ENCODE data around the gene MFSD12.

MFSD12 gene

DNA sequence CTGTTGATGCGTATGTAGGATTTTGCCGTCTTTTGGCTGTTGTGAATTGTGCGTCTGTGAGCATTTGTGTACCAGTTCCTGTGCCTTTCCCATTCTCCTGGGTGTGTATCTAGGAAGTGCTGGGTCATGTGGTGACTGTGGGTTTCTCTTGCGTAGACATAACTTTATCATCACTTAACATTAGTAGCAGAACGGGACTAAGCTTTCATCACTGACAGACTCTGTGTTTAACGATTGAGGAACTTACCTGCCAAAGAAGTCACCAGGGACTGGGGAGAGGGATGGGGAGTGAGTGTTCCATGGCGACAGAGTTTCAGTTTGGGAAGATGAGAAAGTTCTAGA, 36.3 kb downstream of the MFSD12 start:
- TF ChIP-seq POLR2AphosphoS5 (IDR thresholded peaks at IDR 0.05; ENCODE audit: low read depth) (no peak), SPI1 (IDR thresholded peaks at IDR 0.05; ENCODE audit: borderline replicate concordance, low read depth) (no peak)
- TF ChIP-seq, protein P1, sequence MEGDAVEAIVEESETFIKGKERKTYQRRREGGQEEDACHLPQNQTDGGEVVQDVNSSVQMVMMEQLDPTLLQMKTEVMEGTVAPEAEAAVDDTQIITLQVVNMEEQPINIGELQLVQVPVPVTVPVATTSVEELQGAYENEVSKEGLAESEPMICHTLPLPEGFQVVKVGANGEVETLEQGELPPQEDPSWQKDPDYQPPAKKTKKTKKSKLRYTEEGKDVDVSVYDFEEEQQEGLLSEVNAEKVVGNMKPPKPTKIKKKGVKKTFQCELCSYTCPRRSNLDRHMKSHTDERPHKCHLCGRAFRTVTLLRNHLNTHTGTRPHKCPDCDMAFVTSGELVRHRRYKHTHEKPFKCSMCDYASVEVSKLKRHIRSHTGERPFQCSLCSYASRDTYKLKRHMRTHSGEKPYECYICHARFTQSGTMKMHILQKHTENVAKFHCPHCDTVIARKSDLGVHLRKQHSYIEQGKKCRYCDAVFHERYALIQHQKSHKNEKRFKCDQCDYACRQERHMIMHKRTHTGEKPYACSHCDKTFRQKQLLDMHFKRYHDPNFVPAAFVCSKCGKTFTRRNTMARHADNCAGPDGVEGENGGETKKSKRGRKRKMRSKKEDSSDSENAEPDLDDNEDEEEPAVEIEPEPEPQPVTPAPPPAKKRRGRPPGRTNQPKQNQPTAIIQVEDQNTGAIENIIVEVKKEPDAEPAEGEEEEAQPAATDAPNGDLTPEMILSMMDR (IDR thresholded peaks at IDR 0.05; ENCODE audit: insufficient read depth, low read length), result no peak
- TF ChIP-seq, protein P2, sequence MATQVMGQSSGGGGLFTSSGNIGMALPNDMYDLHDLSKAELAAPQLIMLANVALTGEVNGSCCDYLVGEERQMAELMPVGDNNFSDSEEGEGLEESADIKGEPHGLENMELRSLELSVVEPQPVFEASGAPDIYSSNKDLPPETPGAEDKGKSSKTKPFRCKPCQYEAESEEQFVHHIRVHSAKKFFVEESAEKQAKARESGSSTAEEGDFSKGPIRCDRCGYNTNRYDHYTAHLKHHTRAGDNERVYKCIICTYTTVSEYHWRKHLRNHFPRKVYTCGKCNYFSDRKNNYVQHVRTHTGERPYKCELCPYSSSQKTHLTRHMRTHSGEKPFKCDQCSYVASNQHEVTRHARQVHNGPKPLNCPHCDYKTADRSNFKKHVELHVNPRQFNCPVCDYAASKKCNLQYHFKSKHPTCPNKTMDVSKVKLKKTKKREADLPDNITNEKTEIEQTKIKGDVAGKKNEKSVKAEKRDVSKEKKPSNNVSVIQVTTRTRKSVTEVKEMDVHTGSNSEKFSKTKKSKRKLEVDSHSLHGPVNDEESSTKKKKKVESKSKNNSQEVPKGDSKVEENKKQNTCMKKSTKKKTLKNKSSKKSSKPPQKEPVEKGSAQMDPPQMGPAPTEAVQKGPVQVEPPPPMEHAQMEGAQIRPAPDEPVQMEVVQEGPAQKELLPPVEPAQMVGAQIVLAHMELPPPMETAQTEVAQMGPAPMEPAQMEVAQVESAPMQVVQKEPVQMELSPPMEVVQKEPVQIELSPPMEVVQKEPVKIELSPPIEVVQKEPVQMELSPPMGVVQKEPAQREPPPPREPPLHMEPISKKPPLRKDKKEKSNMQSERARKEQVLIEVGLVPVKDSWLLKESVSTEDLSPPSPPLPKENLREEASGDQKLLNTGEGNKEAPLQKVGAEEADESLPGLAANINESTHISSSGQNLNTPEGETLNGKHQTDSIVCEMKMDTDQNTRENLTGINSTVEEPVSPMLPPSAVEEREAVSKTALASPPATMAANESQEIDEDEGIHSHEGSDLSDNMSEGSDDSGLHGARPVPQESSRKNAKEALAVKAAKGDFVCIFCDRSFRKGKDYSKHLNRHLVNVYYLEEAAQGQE (IDR thresholded peaks at IDR 0.05; ENCODE audit: insufficient replicate concordance, low read depth), result no peak
- H3K27ac ChIP-seq (replicated peaks), result no peak overlapping the region
- H3K4me3 ChIP-seq (replicated peaks; ENCODE audit: insufficient read depth, low read length), result no peak overlapping the region
- H3K27me3 ChIP-seq (ENCODE audit: insufficient read depth, poor library complexity, severe bottlenecking), result no peaks in the 10 kb centered on the region
- DNase-seq (ENCODE audit: low read depth in 1 of 2, low spot score in 1 of 2), result no peak

DNA sequence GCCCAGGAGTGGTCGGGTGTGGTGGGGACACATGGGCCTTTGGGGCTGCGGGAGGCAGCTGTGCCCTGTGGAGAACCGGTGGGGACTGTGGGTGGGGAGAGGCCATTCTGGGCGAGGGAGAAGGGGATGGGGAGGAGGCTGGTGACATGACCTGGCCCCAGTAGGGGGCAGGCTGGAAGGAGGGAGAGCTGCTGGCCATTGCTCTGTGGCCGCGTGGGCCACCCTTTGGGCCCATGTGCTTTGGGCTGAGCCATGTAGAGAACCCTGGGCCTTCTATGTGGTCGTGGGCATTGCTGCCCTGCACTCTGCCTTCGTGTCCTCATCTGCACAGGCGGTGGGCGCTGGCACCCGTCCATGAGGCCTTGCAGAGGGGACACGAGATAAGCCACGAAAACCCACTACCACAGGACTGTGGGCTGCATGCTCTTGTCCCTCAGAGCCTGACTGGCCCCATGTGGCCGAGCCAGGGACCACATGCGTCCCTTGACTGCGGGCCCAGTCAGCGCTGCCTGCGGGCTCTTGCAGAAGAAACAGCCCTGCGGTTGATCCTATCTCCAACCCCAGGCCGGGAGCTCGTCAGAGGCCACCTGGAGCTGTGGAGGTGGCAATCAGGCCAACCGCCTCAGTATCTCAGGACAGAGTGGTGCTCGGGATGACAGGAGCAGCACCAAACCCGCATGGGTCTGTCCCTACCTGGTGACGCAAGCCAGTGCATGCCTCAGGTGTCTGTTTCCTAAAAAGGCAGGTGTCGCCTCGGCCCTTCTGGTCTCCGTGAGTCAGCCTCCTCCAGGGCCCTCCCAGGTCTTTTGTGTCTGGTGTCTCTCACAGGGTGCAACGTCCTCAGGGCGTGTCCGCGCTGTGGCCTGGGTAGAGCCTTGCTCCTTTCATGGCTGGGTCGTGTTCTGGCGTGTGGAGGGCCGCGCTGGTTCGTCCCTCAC, 37.0 kb downstream of the MFSD12 start:
- TF ChIP-seq, protein P2 (IDR thresholded peaks at IDR 0.05; ENCODE audit: insufficient replicate concordance, low read depth), result no peak
- no peak for TF ChIP-seq POLR2AphosphoS5 (IDR thresholded peaks at IDR 0.05; ENCODE audit: low read depth)
- TF ChIP-seq, protein P1 (IDR thresholded peaks at IDR 0.05; ENCODE audit: insufficient read depth, low read length), result no peak
- no peak overlapping the region for H3K27ac ChIP-seq (replicated peaks)
- DNase-seq (ENCODE audit: low read depth in 1 of 2, low spot score in 1 of 2), result no peak

DNA sequence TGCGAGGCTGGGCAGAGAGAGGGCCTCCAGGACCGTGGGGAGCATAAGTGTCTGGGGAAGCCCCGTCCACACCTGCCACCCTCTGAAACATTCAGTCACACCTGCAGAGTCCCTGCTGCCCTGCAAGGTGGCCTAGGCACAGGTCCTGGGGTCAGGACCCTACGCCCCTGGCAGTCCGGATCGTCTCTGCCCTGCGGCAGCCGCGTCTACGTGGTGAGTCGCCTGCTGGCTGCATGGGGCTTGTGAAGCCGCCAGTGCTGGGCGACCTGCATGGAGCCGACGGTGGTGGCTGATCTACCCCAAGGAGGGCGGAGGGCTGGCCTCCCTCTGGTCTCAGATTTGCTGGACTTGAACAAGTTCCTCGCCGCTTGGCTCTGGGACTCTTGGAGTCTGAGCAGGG, 38.3 kb downstream of the MFSD12 start:
- TF ChIP-seq, protein P2 (IDR thresholded peaks at IDR 0.05; ENCODE audit: insufficient replicate concordance, low read depth), result no peak
- TF ChIP-seq SPI1 (IDR thresholded peaks at IDR 0.05; ENCODE audit: borderline replicate concordance, low read depth), result no peak
- TF ChIP-seq GABPA (IDR thresholded peaks at IDR 0.05; ENCODE audit: low read depth), result no peak
- TF ChIP-seq, protein P1 (IDR thresholded peaks at IDR 0.05; ENCODE audit: insufficient read depth, low read length), result no peak
- no peak for TF ChIP-seq POLR2AphosphoS5 (IDR thresholded peaks at IDR 0.05; ENCODE audit: low read depth)
- DNase-seq (ENCODE audit: low read depth in 1 of 2, low spot score in 1 of 2), result no peak
- H3K27me3 ChIP-seq (ENCODE audit: insufficient read depth, poor library complexity, severe bottlenecking), result no peaks in the 10 kb centered on the region
- no peak overlapping the region for H3K27ac ChIP-seq (replicated peaks)
- H3K4me3 ChIP-seq (replicated peaks; ENCODE audit: insufficient read depth, low read length), result no peak overlapping the region

More for the DNA sequence above, 37.0 kb downstream of the MFSD12 start:
- no peak overlapping the region for H3K4me3 ChIP-seq (replicated peaks; ENCODE audit: insufficient read depth, low read length)
- no peaks in the 10 kb centered on the region for H3K27me3 ChIP-seq (ENCODE audit: insufficient read depth, poor library complexity, severe bottlenecking)
